GM12878 (cell line): ENCODE data around the gene HIC1. TPM values are rescaled to one million over a fixed set of nuclear protein-coding genes. Genes with fewer than 3 reads are reported as not detected.
A peak's percentile ranks its signal among the peaks of the same experiment; 100 is the strongest.

ENCODE experiments used
- ATAC-seq: fragments of 200-7000 bp; cut with Tn5 transposase; 3 replicates; pipeline ENCODE4 v1.9.1; 2020; ENCODE audit warnings: mild to moderate bottlenecking, moderate library complexity
- BruUV-seq: library from RNA; stranded (reverse); fragments of 400-500 nt; replicated peaks from 2 replicates; lab custom pipeline; 2021; lab: Mats Ljungman, UMichigan
- CTCF ChIA-PET: fragments of 300-600 bp; sonication (Branson Sonifier 250); formaldehyde crosslinking; extraction: SDS; loops from one replicate; lab custom pipeline; 2021; ENCODE audit warnings: inconsistent platforms; lab: Yijun Ruan, JAX
- POLR2A ChIA-PET: fragments of 350-600 bp; formaldehyde crosslinking; extraction: SDS; loops from one replicate; lab custom pipeline; 2021; ENCODE audit warnings: inconsistent platforms; lab: Charles Lee
- RAD21 ChIA-PET: fragments of 300-600 bp; sonication (Branson Sonifier 250); formaldehyde crosslinking; loops from one replicate; lab custom pipeline; 2023; ENCODE audit warnings: antibody characterized with exemption; ENCODE audit not compliant: unreplicated experiment; lab: Charles Lee
- SMC1A ChIA-PET: fragments of 300-600 bp; sonication (Branson Sonifier 250); formaldehyde crosslinking; loops from one replicate; lab custom pipeline; 2023; ENCODE audit not compliant: unreplicated experiment, uncharacterized antibody; lab: Charles Lee
- DNase-seq: peaks from one replicate; pipeline ENCODE4 v3.0.0-alpha.2; 2011; ENCODE audit warnings: low read depth, low spot score
- FAIRE-seq: peaks from 3 replicates; lab custom pipeline; 2011; peaks lifted over from hg19 to GRCh38; lab: Jason Lieb, UNC
- H2AFZ ChIP-seq: 2 replicates; pipeline ENCODE4 v1.6.0; 2011; ENCODE audit warnings: low read depth, low read length, control low read depth; ENCODE audit not compliant: control insufficient read depth
- H3K27ac ChIP-seq: 2 replicates; pipeline ENCODE4 v1.5.1; 2011; ENCODE audit warnings: control low read depth; ENCODE audit not compliant: control insufficient read depth, insufficient read depth
- H3K27me3 ChIP-seq, 2 experiments: replicated peaks in 1 of 2; 2 replicates each; pipeline versions ENCODE4 v1.6.0 to v1.6.1; 2011; ENCODE audit warnings: low read length in 1 of 2; ENCODE audit not compliant: control insufficient read depth in 2 of 2, insufficient read depth in 2 of 2
- H3K36me3 ChIP-seq, 2 experiments: 2 replicates each; pipeline ENCODE4 v1.5.1; 2011; ENCODE audit warnings: low read length in 1 of 2; ENCODE audit not compliant: control insufficient read depth in 2 of 2, insufficient read depth in 2 of 2
- H3K4me1 ChIP-seq: 2 replicates; pipeline ENCODE4 v1.6.1; 2011; ENCODE audit warnings: mild to moderate bottlenecking, low read length, moderate library complexity, mixed read lengths; ENCODE audit not compliant: control insufficient read depth, insufficient read depth
- H3K4me2 ChIP-seq: 2 replicates; pipeline ENCODE4 v1.6.0; 2011; ENCODE audit warnings: control low read depth; ENCODE audit not compliant: control insufficient read depth, insufficient read depth
- H3K4me3 ChIP-seq: fragments of 200-600 bp; sonication (generic); 2 replicates; pipeline ENCODE4 v1.5.1; 2016
- H3K79me2 ChIP-seq: 2 replicates; pipeline ENCODE4 v1.6.0; 2011; ENCODE audit warnings: low read length; ENCODE audit not compliant: control insufficient read depth, insufficient read depth
- H3K9ac ChIP-seq: 2 replicates; pipeline ENCODE4 v1.8.0; 2011; ENCODE audit warnings: low read length, control low read depth, mixed read lengths; ENCODE audit not compliant: control insufficient read depth, insufficient read depth
- H3K9me3 ChIP-seq: replicated peaks from 3 replicates; pipeline ENCODE4 v1.5.1; 2011; ENCODE audit warnings: mild to moderate bottlenecking, low read length; ENCODE audit not compliant: control insufficient read depth, insufficient read depth
- H4K20me1 ChIP-seq: 2 replicates; pipeline ENCODE4 v1.6.0; 2011; ENCODE audit not compliant: control insufficient read depth, insufficient read depth
- ASH2L ChIP-seq: fragments of 300-600, 200-600 bp; sonication (generic); IDR thresholded peaks from 2 replicates; pipeline ENCODE4 v1.6.1; 2017; ENCODE audit warnings: low read depth, mild to moderate bottlenecking, borderline replicate concordance
- CTCF ChIP-seq, 3 experiments: IDR thresholded peaks in 2 of 3; conservative IDR thresholded peaks in 1 of 3; 2 replicates each; pipeline ENCODE4 v1.5.1; 2011; ENCODE audit warnings: low read depth in 3 of 3, low read length in 3 of 3, mild to moderate bottlenecking in 3 of 3, control low read depth in 2 of 3, moderate library complexity in 2 of 3, inconsistent platforms in 1 of 3, mixed read lengths in 1 of 3; ENCODE audit not compliant: control insufficient read depth in 2 of 3, insufficient read depth in 1 of 3; ENCODE audit errors: extremely low read depth in 1 of 3
- GABPA ChIP-seq: IDR thresholded peaks from 2 replicates; pipeline ENCODE4 v1.6.1; 2014; ENCODE audit warnings: antibody characterized with exemption, low read depth, mild to moderate bottlenecking, inconsistent platforms
- KLF5 ChIP-seq: fragments of 450-650 bp; IDR thresholded peaks from 2 replicates; pipeline ENCODE4 v1.6.1; 2014; ENCODE audit warnings: mild to moderate bottlenecking; ENCODE audit not compliant: partially characterized antibody
- MEF2A ChIP-seq: IDR thresholded peaks from 2 replicates; pipeline ENCODE4 v1.6.1; 2011; ENCODE audit warnings: low read depth, mild to moderate bottlenecking, low read length, moderate library complexity; ENCODE audit not compliant: insufficient read depth
- MTA2 ChIP-seq: fragments of 450-650 bp; IDR thresholded peaks from 2 replicates; pipeline ENCODE4 v1.6.1; 2016; ENCODE audit warnings: low read depth, mild to moderate bottlenecking, moderate library complexity
- NFXL1 ChIP-seq: fragments of 450-650 bp; IDR thresholded peaks from 2 replicates; pipeline ENCODE4 v1.6.1; 2017; ENCODE audit warnings: antibody characterized with exemption, mild to moderate bottlenecking, borderline replicate concordance
- NFYA ChIP-seq: IDR thresholded peaks from 2 replicates; pipeline ENCODE4 v1.6.1; 2011; ENCODE audit warnings: low read depth, mild to moderate bottlenecking, low read length, improper control_type of control experiment, borderline replicate concordance
- PBX3 ChIP-seq: IDR thresholded peaks from 2 replicates; pipeline ENCODE4 v1.6.1; 2011; ENCODE audit warnings: mild to moderate bottlenecking, low read depth, low read length, moderate library complexity; ENCODE audit not compliant: insufficient replicate concordance
- PML ChIP-seq: IDR thresholded peaks from 2 replicates; pipeline ENCODE4 v1.6.1; 2012; ENCODE audit warnings: low read length, inconsistent platforms
- POLR2A ChIP-seq: IDR thresholded peaks from 2 replicates; pipeline ENCODE4 v1.6.1; 2011; ENCODE audit warnings: low read depth, mild to moderate bottlenecking, low read length
- RAD21 ChIP-seq: IDR thresholded peaks from 2 replicates; pipeline ENCODE4 v1.6.1; 2011; ENCODE audit warnings: mild to moderate bottlenecking, low read depth, low read length, moderate library complexity; ENCODE audit not compliant: insufficient read depth
- SMARCA5 ChIP-seq: fragments of 450-650 bp; IDR thresholded peaks from 2 replicates; pipeline ENCODE4 v1.6.1; 2017; ENCODE audit warnings: mild to moderate bottlenecking
- SPI1 ChIP-seq: IDR thresholded peaks from 2 replicates; pipeline ENCODE4 v1.6.1; 2011; ENCODE audit warnings: low read depth, mild to moderate bottlenecking, low read length, moderate library complexity, borderline replicate concordance; ENCODE audit not compliant: insufficient read depth
- SREBF1 ChIP-seq: IDR thresholded peaks from 2 replicates; pipeline ENCODE4 v1.6.1; 2012; ENCODE audit warnings: mild to moderate bottlenecking, low read length
- SREBF2 ChIP-seq: IDR thresholded peaks from 2 replicates; pipeline ENCODE4 v1.6.1; 2012; ENCODE audit warnings: mild to moderate bottlenecking, low read length
- SUZ12 ChIP-seq: fragments of 200-600 bp; sonication (generic); IDR thresholded peaks from one replicate; pipeline ENCODE4 v1.6.1; 2018; ENCODE audit warnings: antibody characterized with exemption, mild to moderate bottlenecking; ENCODE audit not compliant: unreplicated experiment
- ZNF24 ChIP-seq: fragments of 450-650 bp; IDR thresholded peaks from 2 replicates; pipeline ENCODE4 v1.6.1; 2017; ENCODE audit warnings: antibody characterized with exemption, mild to moderate bottlenecking
- WGBS: methylation state at CpG from one replicate; pipeline ENCODE4 v1.1.6; 2016; ENCODE audit warnings: low lambda C conversion rate; ENCODE audit not compliant: insufficient replicate concordance, insufficient coverage; ENCODE audit errors: missing lambda C conversion rate; 5-methylcytosine and 5-hydroxymethylcytosine counted together
- in situ Hi-C: fragments of 300-500 bp; cut with MboI; formaldehyde crosslinking; loops from 9 replicates; pipeline ENCODE4 v1.14.3; 2018; ENCODE audit warnings: mixed read lengths
- intact Hi-C: fragments of 100-400 bp; cut with micrococcal nuclease; formaldehyde crosslinking; loops from one replicate; pipeline ENCODE4 v1.14.2; 2022; ENCODE audit not compliant: unreplicated experiment
- polyA plus RNA-seq, 11 experiments: library from polyadenylated mRNA; depleted of rRNA in 4 of 11; unstranded in 6 of 11; stranded (reverse) in 5 of 11; fragments of >200 nt; fragmentation: Nextera tagmentation in 4 of 11; fragmentation: Illumina TruSeq in 1 of 11; extraction: Ambion mirVana in 4 of 11; extraction: Trizol in 1 of 11; gene quantifications; 1 replicate in 1 of 11; 2 replicates in 10 of 11; pipeline versions ENCODE4 v1.2.1 to v1.2.3, GENCODE V29; 2011 to 2016; ENCODE audit warnings: inconsistent platforms in 2 of 11, missing spikeins in 2 of 11, low read depth in 1 of 11
- total RNA-seq, 4 experiments: library from RNA; depleted of rRNA in 3 of 4; stranded (reverse); fragments of >200 nt in 3 of 4; fragmentation: Illumina TruSeq in 1 of 4; extraction: Trizol in 1 of 4; gene quantifications; 2 replicates each; pipeline versions ENCODE4 v1.2.1 to v1.2.3, GENCODE V29; 2013 to 2021

Gene HIC1
- total and polyA plus RNA-seq, 10 of the 15 experiments (the other 5 are each of a cell fraction or from before 2014, with no cell fraction given): 0.11 to 61.1 (median 4.9) TPM

GRCh38 chr17:2041561-2042389, 13.1 kb upstream of the HIC1 start, which contains the start of gene OVCA2:
OVCA2 (plus strand) TSS chr17:2042022; CDS start chr17:2042048, 26 bp downstream.
- Histone ChIP-seq H3K4me3 (peak within 1 kb of the TSS; percentile 93), H3K79me2 (peaks cover 13% of the 10 kb centered on the region), H4K20me1 (no peaks in the 10 kb centered on the region), H2AFZ (peak within 1 kb of the TSS; percentile 76), H3K36me3 (peaks cover 0 to 2% of the 10 kb centered on the region in 2 experiments), H3K27ac (peak within 1 kb of the TSS; percentile 82), H3K9me3 (no peaks in the 10 kb centered on the region), H3K4me1 (peaks cover 16% of the 10 kb centered on the region), H3K4me2 (peak within 1 kb of the TSS; percentile 97), H3K9ac (peak within 1 kb of the TSS; percentile 91), H3K27me3 (no peaks in the 10 kb centered on the region)
- CTCF ChIA-PET: interaction anchor here (0.8 to 1.6 kb wide), 3 partner anchors 10 to 325 kb away, joined by 3 to 5 read pairs (median 3); no protein-coding TSS in a partner anchor
- FAIRE-seq (peak; percentile 98), DNase-seq (peak; percentile 77), ATAC-seq (peak; percentile 97)
- no TSS peak for BruUV-seq
- RAD21 ChIA-PET: interaction anchor here (1.3 kb wide), 1 partner anchor 203 kb away, joined by 3 read pairs; no protein-coding TSS in a partner anchor
- intact Hi-C loops (loop anchor here (5.0 kb wide), 1 partner anchor 319 kb away; the partner anchor contains the start of gene WDR81), in situ Hi-C loops (no loop called here)
- POLR2A ChIA-PET: no interaction called here
- 1% methylated on average over 67 of the region's 93 CpGs for WGBS
- SMC1A ChIA-PET: interaction anchor here (0.6 to 1.2 kb wide), 2 partner anchors 133 to 294 kb away, joined by 3 to 5 read pairs; no protein-coding TSS in a partner anchor
- TF ChIP-seq ASH2L (no peak), ZNF24 (no peak), POLR2A (peak; percentile 90), KLF5 (peak; percentile 69), SUZ12 (no peak), NFXL1 (no peak), NFYA (no peak), MEF2A (no peak), GABPA (peak; percentile 97), MTA2 (no peak), RAD21 (peak; percentile 42; the same call in 1 of the 2 replicates), SPI1 (peak; percentile 28; the same call in 1 of the 2 replicates), SREBF2 (0 out of 2 replicates have a peak, but pooled peaks have one; percentile 41), PBX3 (no peak), SMARCA5 (0 out of 2 replicates have a peak, but pooled peaks have one; percentile 37), PML (peak; percentile 76; the same call in 1 of the 2 replicates), SREBF1 (peak; percentile 29; the same call in 1 of the 2 replicates), CTCF (IDR thresholded peaks at IDR 0.05 in 2 of 3, conservative IDR thresholded peaks at IDR 0.05 in 1 of 3; ENCODE audit: control insufficient read depth in 2 of 3, extremely low read depth in 1 of 3, insufficient read depth in 1 of 3, low read depth in 3 of 3, low read length in 3 of 3) (peak; percentile 38 to 79 (median 52); a peak in 4 of 6 replicates)
